ENCODE data around the gene MPEG1.
A peak's percentile ranks its signal among the peaks of the same experiment; 100 is the strongest.

MPEG1 gene

GRCh38 chr11:59249535-59249934 lies 36.8 kb upstream of the MPEG1 start:
- TF ChIP-seq POU2F2 (IDR thresholded peaks at IDR 0.05; ENCODE audit: low read depth, low read length): no peak
- no peak for TF ChIP-seq PAX5 (IDR thresholded peaks at IDR 0.05; ENCODE audit: insufficient read depth, low read length, severe bottlenecking)
- TF ChIP-seq TAF1 (IDR thresholded peaks at IDR 0.05; ENCODE audit: low read depth, low read length): no peak
- no peak for TF ChIP-seq SPI1 (IDR thresholded peaks at IDR 0.05; ENCODE audit: low read depth, low read length)
- no peak for TF ChIP-seq POLR2A (IDR thresholded peaks at IDR 0.05; ENCODE audit: low read depth, low read length)
- TF ChIP-seq POLR2AphosphoS5 (IDR thresholded peaks at IDR 0.05; ENCODE audit: low read depth, low read length): no peak
- no peak for DNase-seq (ENCODE audit: insufficient read length, low spot score)
- FAIRE-seq: no peak

GRCh38 chr11:59247531-59248227 lies 35.0 kb upstream of the MPEG1 start:
- DNase-seq (ENCODE audit: insufficient read length, low spot score) (no peak), FAIRE-seq (no peak)
- TF ChIP-seq SPI1 (IDR thresholded peaks at IDR 0.05; ENCODE audit: low read depth, low read length) (no peak), TAF1 (IDR thresholded peaks at IDR 0.05; ENCODE audit: low read depth, low read length) (no peak), PAX5 (IDR thresholded peaks at IDR 0.05; ENCODE audit: insufficient read depth, low read length, severe bottlenecking) (no peak), POLR2A (IDR thresholded peaks at IDR 0.05; ENCODE audit: low read depth, low read length) (no peak), POLR2AphosphoS5 (IDR thresholded peaks at IDR 0.05; ENCODE audit: low read depth, low read length) (no peak), POU2F2 (IDR thresholded peaks at IDR 0.05; ENCODE audit: low read depth, low read length) (no peak)

DNA sequence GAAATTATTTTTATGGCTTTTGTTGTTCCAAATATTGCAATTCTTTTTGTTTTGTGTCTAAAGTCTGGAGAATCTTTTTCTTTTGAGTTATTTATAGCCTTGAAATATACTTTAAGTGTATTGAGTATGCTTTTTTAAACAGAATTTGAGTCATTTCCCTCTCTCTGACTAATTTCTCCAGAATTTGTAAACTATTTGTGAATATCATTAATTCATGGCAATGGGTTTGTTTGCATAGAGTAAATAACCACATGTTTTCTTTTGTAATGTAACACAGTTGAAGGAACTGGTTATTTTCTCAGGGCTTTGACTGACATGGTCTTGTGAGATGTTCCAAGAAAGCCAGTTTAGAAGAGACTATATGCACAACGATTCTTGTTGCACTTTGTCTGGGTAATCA lies 30.9 kb upstream of the MPEG1 start:
- TF ChIP-seq POLR2AphosphoS5 (IDR thresholded peaks at IDR 0.05; ENCODE audit: low read depth, low read length) (no peak), POU2F2 (IDR thresholded peaks at IDR 0.05; ENCODE audit: low read depth, low read length) (no peak), SPI1 (IDR thresholded peaks at IDR 0.05; ENCODE audit: low read depth, low read length) (no peak), TAF1 (IDR thresholded peaks at IDR 0.05; ENCODE audit: low read depth, low read length) (no peak), PAX5 (IDR thresholded peaks at IDR 0.05; ENCODE audit: insufficient read depth, low read length, severe bottlenecking) (no peak), POLR2A (IDR thresholded peaks at IDR 0.05; ENCODE audit: low read depth, low read length) (no peak)
- FAIRE-seq: no peak
- DNase-seq (ENCODE audit: insufficient read length, low spot score): no peak

DNA sequence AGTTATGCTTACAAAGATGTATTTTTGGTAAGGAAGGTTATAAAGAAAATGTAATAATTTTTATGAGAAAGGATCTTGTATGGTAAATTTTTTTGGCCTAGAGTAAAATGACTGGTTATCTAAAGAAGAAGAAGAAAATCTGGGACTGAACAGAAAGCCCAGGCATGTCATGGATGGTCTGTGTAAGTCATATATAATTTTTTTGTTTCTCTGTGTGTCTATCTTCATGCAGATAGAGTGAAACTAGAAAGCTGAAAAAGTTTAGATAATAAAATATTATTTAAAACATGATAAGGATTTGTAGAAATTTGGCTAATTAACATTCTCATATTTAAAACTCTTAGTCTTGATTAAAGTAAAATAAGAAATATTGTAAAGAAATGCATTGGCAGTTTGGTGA lies 27.6 kb upstream of the MPEG1 start:
- FAIRE-seq (no peak), DNase-seq (ENCODE audit: insufficient read length, low spot score) (no peak)
- TF ChIP-seq POLR2AphosphoS5 (IDR thresholded peaks at IDR 0.05; ENCODE audit: low read depth, low read length) (no peak), POU2F2 (IDR thresholded peaks at IDR 0.05; ENCODE audit: low read depth, low read length) (no peak), TAF1 (IDR thresholded peaks at IDR 0.05; ENCODE audit: low read depth, low read length) (no peak), PAX5 (IDR thresholded peaks at IDR 0.05; ENCODE audit: insufficient read depth, low read length, severe bottlenecking) (no peak), POLR2A (IDR thresholded peaks at IDR 0.05; ENCODE audit: low read depth, low read length) (no peak), SPI1 (IDR thresholded peaks at IDR 0.05; ENCODE audit: low read depth, low read length) (no peak)

DNA sequence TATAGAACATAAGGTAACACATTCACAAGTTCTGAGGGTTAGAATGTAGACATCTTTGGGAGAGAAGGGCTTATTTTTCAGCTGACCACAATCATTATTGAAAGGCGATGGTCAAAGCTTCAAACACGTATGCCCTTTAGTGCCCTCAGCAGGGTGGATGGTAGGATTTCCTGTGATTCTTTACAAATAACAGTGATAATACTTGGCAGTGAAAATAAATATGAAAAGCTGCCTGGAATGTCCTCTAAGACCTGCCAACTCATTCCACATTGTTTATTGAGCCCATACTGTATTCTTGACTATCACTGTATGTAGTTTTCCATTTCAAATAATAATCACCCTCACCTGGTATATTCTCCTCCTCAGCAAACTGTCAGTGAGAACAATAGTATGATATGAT lies 13.7 kb upstream of the MPEG1 start:
- TF ChIP-seq POLR2AphosphoS5 (IDR thresholded peaks at IDR 0.05; ENCODE audit: low read depth, low read length) (no peak), POLR2A (IDR thresholded peaks at IDR 0.05; ENCODE audit: low read depth, low read length) (no peak)

DNA sequence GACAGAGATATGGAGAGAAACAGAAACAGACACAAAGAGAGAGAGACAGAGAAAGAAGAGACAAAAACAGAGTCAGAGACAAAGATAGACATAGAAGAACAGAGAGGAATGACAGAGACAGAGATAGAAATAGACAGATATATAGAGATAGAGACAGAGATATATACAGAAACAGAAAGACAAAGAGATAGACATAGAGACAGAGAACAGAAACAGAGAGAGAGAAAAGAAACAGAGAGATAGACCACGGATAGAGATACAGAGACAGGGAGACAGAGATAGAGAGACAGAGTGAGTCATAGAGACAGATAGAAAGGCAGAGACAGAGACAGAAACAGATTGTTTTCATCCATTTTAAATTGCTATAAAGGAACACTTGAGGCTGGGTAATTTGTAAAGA lies 12.3 kb upstream of the MPEG1 start:
- peak; percentile 23 for FAIRE-seq
- DNase-seq (ENCODE audit: insufficient read length, low spot score): no peak
- TF ChIP-seq POLR2A (IDR thresholded peaks at IDR 0.05; ENCODE audit: low read depth, low read length) (no peak), PAX5 (IDR thresholded peaks at IDR 0.05; ENCODE audit: insufficient read depth, low read length, severe bottlenecking) (no peak), POLR2AphosphoS5 (IDR thresholded peaks at IDR 0.05; ENCODE audit: low read depth, low read length) (no peak), SPI1 (IDR thresholded peaks at IDR 0.05; ENCODE audit: low read depth, low read length) (no peak), POU2F2 (IDR thresholded peaks at IDR 0.05; ENCODE audit: low read depth, low read length) (no peak), TAF1 (IDR thresholded peaks at IDR 0.05; ENCODE audit: low read depth, low read length) (no peak)

More for the DNA sequence above, 13.7 kb upstream of the MPEG1 start:
- DNase-seq (ENCODE audit: insufficient read length, low spot score) (no peak), FAIRE-seq (peak; percentile 38)

- peak; percentile 97 for FAIRE-seq
- TF ChIP-seq TAF1 (IDR thresholded peaks at IDR 0.05; ENCODE audit: low read depth, low read length) (no peak), SPI1 (IDR thresholded peaks at IDR 0.05; ENCODE audit: low read depth, low read length) (0 out of 2 replicates have a peak, but pooled peaks have one; percentile 29)
Observed at GRCh38 chr11:59224351-59224928, 11.7 kb upstream of the MPEG1 start.

GRCh38 chr11:59223611-59224010 lies 10.9 kb upstream of the MPEG1 start:
- no peak for FAIRE-seq
- DNase-seq (ENCODE audit: insufficient read length, low spot score): no peak
- no peak for TF ChIP-seq POLR2A (IDR thresholded peaks at IDR 0.05; ENCODE audit: low read depth, low read length)
- no peak for TF ChIP-seq POLR2AphosphoS5 (IDR thresholded peaks at IDR 0.05; ENCODE audit: low read depth, low read length)
- TF ChIP-seq PAX5 (IDR thresholded peaks at IDR 0.05; ENCODE audit: insufficient read depth, low read length, severe bottlenecking): no peak

More at GRCh38 chr11:59224351-59224928, 11.7 kb upstream of the MPEG1 start:
- no peak for DNase-seq (ENCODE audit: insufficient read length, low spot score)

- TF ChIP-seq POU2F2 (IDR thresholded peaks at IDR 0.05; ENCODE audit: low read depth, low read length) (no peak), PAX5 (IDR thresholded peaks at IDR 0.05; ENCODE audit: insufficient read depth, low read length, severe bottlenecking) (no peak), TAF1 (IDR thresholded peaks at IDR 0.05; ENCODE audit: low read depth, low read length) (no peak), POLR2AphosphoS5 (IDR thresholded peaks at IDR 0.05; ENCODE audit: low read depth, low read length) (no peak), SPI1 (IDR thresholded peaks at IDR 0.05; ENCODE audit: low read depth, low read length) (no peak), POLR2A (IDR thresholded peaks at IDR 0.05; ENCODE audit: low read depth, low read length) (no peak)
- DNase-seq (ENCODE audit: insufficient read length, low spot score) (no peak), FAIRE-seq (no peak)
Observed at GRCh38 chr11:59223177-59223576, 10.4 kb upstream of the MPEG1 start.

GRCh38 chr11:59222464-59223060 lies 9.8 kb upstream of the MPEG1 start:
- FAIRE-seq (peak; percentile 64), DNase-seq (ENCODE audit: insufficient read length, low spot score) (no peak)
- no peak for TF ChIP-seq POLR2A (IDR thresholded peaks at IDR 0.05; ENCODE audit: low read depth, low read length)
- TF ChIP-seq SPI1 (IDR thresholded peaks at IDR 0.05; ENCODE audit: low read depth, low read length): peak; percentile 33; the same call in 1 of the 2 replicates

All from GM12891 (cell line).